Measurements from ENCODE around the gene DSTN.

Gene DSTN

DNA sequence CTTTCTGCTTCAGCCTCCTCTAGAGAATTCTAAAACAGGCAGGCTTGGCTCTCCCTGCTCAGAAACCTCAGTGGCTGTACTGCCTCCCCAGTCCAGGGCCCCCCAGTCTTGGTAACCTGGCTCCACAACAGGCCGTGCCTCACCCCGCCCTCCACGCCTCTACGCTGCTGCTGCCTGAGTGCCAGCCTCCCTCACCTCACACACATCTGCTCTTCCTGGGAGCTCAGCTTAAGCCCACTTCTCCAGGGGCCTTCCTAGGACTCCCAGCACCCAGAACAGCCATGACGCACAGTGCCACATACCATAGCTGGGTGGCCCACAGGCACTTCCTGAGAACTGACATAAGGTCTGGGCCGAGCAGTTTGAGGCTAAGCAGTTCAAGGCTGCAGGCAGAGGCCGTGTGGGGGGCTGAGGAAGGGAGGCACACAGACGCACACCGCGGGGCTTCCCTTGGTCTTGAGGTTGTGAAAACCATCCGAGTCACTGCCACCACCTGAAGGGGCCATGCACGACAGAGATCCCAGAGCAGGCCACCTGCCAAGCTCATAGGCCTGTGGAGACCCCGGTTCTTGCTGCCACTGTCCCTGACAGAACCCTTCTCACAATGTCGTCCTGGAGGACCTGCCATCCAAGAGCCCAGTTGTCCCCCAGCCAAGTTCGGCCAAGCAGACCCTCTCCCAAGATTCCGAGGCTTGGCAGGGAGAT lies 42.6 kb downstream of the DSTN start:
- Histone ChIP-seq H3K27ac (ENCODE audit: low read depth, low read length) (peak overlapping the region; percentile 2), H3K4me1 (ENCODE audit: control insufficient read depth, insufficient read depth, low read length) (no peaks in the 10 kb centered on the region), H3K36me3 (ENCODE audit: control insufficient read depth, insufficient read depth, low read length) (peaks cover 42% of the 10 kb centered on the region), H3K27me3 (ENCODE audit: control insufficient read depth, insufficient read depth, low read length) (no peaks in the 10 kb centered on the region), H3K9ac (ENCODE audit: low read depth, low read length) (no peak overlapping the region), H3K4me3 (ENCODE audit: low read depth, low read length) (no peak overlapping the region), H3K9me3 (ENCODE audit: control insufficient read depth, insufficient read depth, low read length) (no peaks in the 10 kb centered on the region)

GRCh38 chr20:17612992-17613327 lies 43.1 kb downstream of the DSTN start:
- no peaks in the 10 kb centered on the region for H3K27me3 ChIP-seq (ENCODE audit: control insufficient read depth, insufficient read depth, low read length)
- no peak overlapping the region for H3K4me3 ChIP-seq (ENCODE audit: low read depth, low read length)
- H3K36me3 ChIP-seq (ENCODE audit: control insufficient read depth, insufficient read depth, low read length) = peaks cover 40% of the 10 kb centered on the region
- H3K9ac ChIP-seq (ENCODE audit: low read depth, low read length) = no peak overlapping the region
- H3K27ac ChIP-seq (ENCODE audit: low read depth, low read length) = no peak overlapping the region
- H3K9me3 ChIP-seq (ENCODE audit: control insufficient read depth, insufficient read depth, low read length) = no peaks in the 10 kb centered on the region
- no peaks in the 10 kb centered on the region for H3K4me1 ChIP-seq (ENCODE audit: control insufficient read depth, insufficient read depth, low read length)

DNA sequence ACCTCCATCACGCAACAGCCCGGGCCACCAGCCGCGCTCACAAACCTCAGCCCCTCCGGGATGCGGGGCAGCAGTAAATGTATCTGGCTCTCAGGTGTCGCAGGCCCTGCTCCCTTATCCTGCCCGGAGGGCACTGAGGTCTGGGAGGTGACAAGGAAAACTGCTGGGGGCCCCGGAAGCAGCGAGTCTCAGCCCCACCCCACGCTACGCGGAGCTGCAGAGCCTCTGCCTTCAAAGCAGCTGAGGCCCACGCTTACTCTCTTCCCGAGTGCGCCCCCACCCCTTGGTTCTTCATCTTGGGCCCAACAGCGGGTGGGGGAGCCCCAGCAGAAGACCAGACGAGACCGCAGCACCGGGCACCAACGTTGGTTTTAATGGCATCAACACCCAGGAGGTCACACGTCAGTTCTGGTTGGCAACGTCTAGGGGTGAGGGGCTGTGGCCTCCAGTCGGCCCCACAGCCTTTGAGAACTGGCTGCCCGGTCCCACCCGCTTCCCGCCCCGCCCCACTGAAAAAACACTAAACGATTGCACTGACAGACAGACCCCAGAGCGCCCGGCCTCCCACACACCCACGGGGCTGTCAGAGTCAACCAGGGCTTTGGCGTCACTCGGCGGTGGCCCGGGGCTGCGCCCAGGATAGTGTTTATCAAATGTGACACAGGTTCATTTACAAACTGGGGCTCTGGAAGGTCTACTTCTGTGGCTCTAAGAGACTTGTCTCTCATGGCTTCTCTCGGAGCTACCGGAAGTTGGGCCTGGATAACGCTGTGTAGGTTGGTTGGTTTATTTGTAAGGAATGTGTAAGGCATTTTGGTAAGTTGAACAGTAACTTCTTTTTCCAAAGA lies 43.7 kb downstream of the DSTN start:
- no peak overlapping the region for H3K27ac ChIP-seq (ENCODE audit: low read depth, low read length)
- H3K4me3 ChIP-seq (ENCODE audit: low read depth, low read length) = no peak overlapping the region
- peaks cover 44% of the 10 kb centered on the region for H3K36me3 ChIP-seq (ENCODE audit: control insufficient read depth, insufficient read depth, low read length)
- H3K9me3 ChIP-seq (ENCODE audit: control insufficient read depth, insufficient read depth, low read length) = no peaks in the 10 kb centered on the region
- H3K9ac ChIP-seq (ENCODE audit: low read depth, low read length) = no peak overlapping the region
- no peaks in the 10 kb centered on the region for H3K4me1 ChIP-seq (ENCODE audit: control insufficient read depth, insufficient read depth, low read length)
- H3K27me3 ChIP-seq (ENCODE audit: control insufficient read depth, insufficient read depth, low read length) = no peaks in the 10 kb centered on the region

DNA sequence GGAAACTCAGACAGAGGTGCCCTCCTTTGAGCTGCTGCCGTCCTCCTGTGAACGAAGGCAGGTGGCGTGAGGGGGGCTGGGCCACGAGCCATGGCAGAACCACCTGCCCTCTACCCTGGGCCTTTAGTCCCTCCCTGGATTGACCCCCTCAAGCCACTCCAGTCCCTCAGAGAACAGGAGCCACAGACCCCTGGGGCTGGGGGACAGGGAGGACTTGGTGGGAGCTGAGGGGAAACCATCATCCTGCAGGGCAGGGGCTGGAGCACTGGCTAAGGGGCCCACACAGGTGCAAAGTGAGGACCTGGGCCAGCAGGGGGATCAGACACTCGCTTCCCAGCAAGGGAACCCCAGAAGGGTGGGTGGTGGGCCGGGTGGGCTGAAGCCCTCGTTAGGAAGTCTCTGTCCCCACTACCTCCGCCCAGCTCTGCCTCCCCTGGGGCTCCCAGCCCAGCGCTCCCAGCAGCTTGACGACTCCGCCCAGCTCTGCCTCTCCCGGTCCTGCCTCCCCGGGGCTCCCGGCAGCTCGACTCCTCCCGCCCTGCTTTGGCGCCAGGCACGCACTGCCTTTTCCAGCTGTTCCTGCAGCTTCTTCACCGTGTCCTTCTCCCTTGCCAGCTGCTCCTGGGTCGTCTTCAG lies 44.4 kb downstream of the DSTN start:
- Histone ChIP-seq H3K27ac (ENCODE audit: low read depth, low read length) (no peak overlapping the region), H3K9me3 (ENCODE audit: control insufficient read depth, insufficient read depth, low read length) (no peaks in the 10 kb centered on the region), H3K9ac (ENCODE audit: low read depth, low read length) (no peak overlapping the region), H3K4me1 (ENCODE audit: control insufficient read depth, insufficient read depth, low read length) (no peaks in the 10 kb centered on the region), H3K36me3 (ENCODE audit: control insufficient read depth, insufficient read depth, low read length) (peaks cover 51% of the 10 kb centered on the region), H3K4me3 (ENCODE audit: low read depth, low read length) (no peak overlapping the region), H3K27me3 (ENCODE audit: control insufficient read depth, insufficient read depth, low read length) (no peaks in the 10 kb centered on the region)

DNA sequence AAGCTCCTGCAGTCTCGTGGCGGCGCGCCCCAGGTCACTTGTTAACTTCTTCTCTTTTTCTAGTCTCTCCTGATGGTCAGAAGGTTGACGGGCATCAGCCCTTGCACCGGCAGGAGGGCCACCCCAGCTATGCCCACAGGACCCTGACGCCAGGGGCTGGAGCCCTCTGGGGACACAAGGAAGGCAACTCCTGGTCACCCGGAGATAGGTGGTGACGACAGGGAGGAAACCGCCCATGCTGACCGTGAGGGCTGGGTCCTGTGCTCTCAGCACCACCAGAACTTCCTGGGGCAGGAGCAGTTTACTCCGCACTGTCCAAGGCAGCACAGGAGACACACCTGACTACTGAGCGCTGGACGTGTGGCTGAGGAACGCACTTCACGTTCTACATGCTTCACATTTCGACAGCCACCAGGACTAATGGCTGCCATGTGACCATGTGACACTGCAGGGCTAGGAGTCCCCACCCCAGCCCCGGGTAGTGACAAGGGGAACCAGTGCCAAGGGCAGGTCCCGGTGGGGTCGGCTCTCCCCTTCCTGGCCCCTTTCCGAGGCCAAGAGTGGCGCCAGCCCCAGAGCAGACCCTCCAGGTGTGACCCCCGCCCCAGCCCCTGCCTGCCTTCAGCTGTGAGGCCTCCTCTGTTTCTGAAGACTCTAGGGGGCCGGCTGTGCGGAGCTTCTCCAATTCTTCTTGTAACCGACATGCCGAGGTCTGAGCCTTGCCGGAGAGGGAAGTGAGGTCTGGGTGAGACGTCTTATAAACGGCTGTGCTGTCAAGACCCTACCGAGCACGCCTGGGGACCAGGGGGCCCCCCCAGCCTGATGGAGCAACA lies 45.2 kb downstream of the DSTN start:
- no peak overlapping the region for H3K4me3 ChIP-seq (ENCODE audit: low read depth, low read length)
- no peaks in the 10 kb centered on the region for H3K9me3 ChIP-seq (ENCODE audit: control insufficient read depth, insufficient read depth, low read length)
- no peaks in the 10 kb centered on the region for H3K27me3 ChIP-seq (ENCODE audit: control insufficient read depth, insufficient read depth, low read length)
- no peaks in the 10 kb centered on the region for H3K4me1 ChIP-seq (ENCODE audit: control insufficient read depth, insufficient read depth, low read length)
- H3K36me3 ChIP-seq (ENCODE audit: control insufficient read depth, insufficient read depth, low read length) = peaks cover 59% of the 10 kb centered on the region
- no peak overlapping the region for H3K27ac ChIP-seq (ENCODE audit: low read depth, low read length)
- H3K9ac ChIP-seq (ENCODE audit: low read depth, low read length) = no peak overlapping the region

DNA sequence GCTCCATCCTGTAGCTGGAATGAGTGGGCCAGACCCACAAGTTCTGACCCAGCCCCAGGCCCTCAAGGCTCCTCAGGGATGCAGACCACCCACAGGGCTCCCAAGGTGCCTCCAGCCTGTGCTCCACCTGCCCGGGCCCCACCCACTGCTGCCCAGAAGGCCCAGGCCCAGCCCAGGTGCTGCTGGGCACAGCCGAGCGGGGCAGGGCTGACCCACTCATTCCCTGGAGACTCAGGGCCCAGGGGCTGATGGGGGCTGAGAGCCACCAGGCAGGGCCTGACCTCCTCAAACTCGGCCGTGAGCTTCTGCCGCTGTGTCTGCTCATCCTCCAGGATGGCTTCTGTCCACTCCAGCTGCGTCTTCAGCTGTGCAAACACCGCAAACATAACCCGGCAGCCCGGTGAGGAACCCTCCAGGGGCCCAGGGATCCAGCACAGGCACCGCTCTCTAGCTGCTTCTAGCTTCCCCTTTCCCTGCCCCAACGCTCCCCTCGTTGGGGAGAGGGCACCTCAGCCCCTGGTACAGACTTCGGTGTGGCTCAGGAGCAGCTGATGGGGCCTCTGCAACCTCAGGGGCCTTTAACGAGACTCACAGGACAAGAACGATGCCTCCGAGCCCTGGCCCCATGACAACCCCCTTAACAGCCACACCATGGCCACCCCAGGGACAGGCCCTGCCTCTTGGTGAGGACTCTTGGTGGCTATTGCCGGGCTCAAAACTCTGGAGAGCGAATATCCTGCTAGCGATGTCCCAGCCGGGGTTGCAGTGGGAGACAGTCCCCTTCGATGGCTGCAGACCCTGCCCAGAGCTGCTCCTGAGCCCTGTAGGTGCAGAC lies 46.0 kb downstream of the DSTN start:
- Histone ChIP-seq H3K9ac (ENCODE audit: low read depth, low read length) (no peak overlapping the region), H3K27ac (ENCODE audit: low read depth, low read length) (no peak overlapping the region), H3K27me3 (ENCODE audit: control insufficient read depth, insufficient read depth, low read length) (no peaks in the 10 kb centered on the region), H3K4me1 (ENCODE audit: control insufficient read depth, insufficient read depth, low read length) (no peaks in the 10 kb centered on the region), H3K4me3 (ENCODE audit: low read depth, low read length) (no peak overlapping the region), H3K36me3 (ENCODE audit: control insufficient read depth, insufficient read depth, low read length) (peaks cover 67% of the 10 kb centered on the region), H3K9me3 (ENCODE audit: control insufficient read depth, insufficient read depth, low read length) (no peaks in the 10 kb centered on the region)

GRCh38 chr20:17616480-17617211 lies 46.8 kb downstream of the DSTN start:
- H3K4me1 ChIP-seq (ENCODE audit: control insufficient read depth, insufficient read depth, low read length) = no peaks in the 10 kb centered on the region
- no peak overlapping the region for H3K27ac ChIP-seq (ENCODE audit: low read depth, low read length)
- H3K4me3 ChIP-seq (ENCODE audit: low read depth, low read length) = no peak overlapping the region
- H3K9ac ChIP-seq (ENCODE audit: low read depth, low read length) = no peak overlapping the region
- no peaks in the 10 kb centered on the region for H3K27me3 ChIP-seq (ENCODE audit: control insufficient read depth, insufficient read depth, low read length)
- H3K9me3 ChIP-seq (ENCODE audit: control insufficient read depth, insufficient read depth, low read length) = no peaks in the 10 kb centered on the region
- H3K36me3 ChIP-seq (ENCODE audit: control insufficient read depth, insufficient read depth, low read length) = peaks cover 75% of the 10 kb centered on the region

GRCh38 chr20:17617212-17617867 lies 47.5 kb downstream of the DSTN start:
- Histone ChIP-seq H3K4me3 (ENCODE audit: low read depth, low read length) (no peak overlapping the region), H3K27me3 (ENCODE audit: control insufficient read depth, insufficient read depth, low read length) (no peaks in the 10 kb centered on the region), H3K9ac (ENCODE audit: low read depth, low read length) (no peak overlapping the region), H3K9me3 (ENCODE audit: control insufficient read depth, insufficient read depth, low read length) (no peaks in the 10 kb centered on the region), H3K36me3 (ENCODE audit: control insufficient read depth, insufficient read depth, low read length) (peaks cover 82% of the 10 kb centered on the region), H3K4me1 (ENCODE audit: control insufficient read depth, insufficient read depth, low read length) (no peaks in the 10 kb centered on the region), H3K27ac (ENCODE audit: low read depth, low read length) (no peak overlapping the region)

DNA sequence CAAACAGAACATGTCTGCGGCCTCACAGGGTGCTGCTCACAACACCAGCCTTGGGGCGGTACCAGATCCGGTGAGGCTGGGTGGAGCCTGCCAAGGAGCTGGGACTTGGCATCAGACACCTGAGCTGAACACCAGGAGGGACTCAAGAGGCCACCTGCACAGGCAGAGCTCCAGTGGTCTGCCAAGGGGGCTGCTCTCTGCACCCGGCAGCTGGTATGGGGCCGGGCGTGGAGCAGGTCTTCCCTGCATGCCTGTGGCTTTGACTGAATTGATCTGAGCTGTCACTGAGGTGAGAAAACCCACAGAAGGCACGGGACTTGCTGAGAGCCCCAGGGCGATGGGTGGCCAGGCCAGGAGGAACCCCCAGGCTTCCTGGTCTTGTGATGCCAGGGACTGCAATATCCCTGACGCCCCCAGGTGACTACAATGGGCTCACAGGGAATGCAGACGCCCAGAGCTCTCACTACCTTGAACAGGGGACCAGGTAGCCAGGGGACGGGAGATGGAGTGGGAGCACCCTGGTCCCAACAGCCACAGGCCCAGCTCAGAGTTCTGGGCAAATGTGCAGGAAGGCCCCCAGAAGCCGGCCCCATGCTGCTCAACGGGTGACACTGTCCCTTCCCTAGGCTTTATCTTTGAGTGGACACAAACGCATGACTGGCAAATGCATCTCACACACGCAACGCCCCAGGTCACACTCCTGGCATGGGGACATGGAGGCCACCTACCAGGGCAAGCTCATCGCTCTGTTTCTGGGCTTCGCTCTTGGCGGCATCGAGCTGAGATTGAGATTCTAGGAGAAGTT lies 48.2 kb downstream of the DSTN start:
- H3K27ac ChIP-seq (ENCODE audit: low read depth, low read length) = no peak overlapping the region
- H3K4me1 ChIP-seq (ENCODE audit: control insufficient read depth, insufficient read depth, low read length) = no peaks in the 10 kb centered on the region
- H3K27me3 ChIP-seq (ENCODE audit: control insufficient read depth, insufficient read depth, low read length) = no peaks in the 10 kb centered on the region
- no peaks in the 10 kb centered on the region for H3K9me3 ChIP-seq (ENCODE audit: control insufficient read depth, insufficient read depth, low read length)
- peaks cover 89% of the 10 kb centered on the region for H3K36me3 ChIP-seq (ENCODE audit: control insufficient read depth, insufficient read depth, low read length)
- H3K4me3 ChIP-seq (ENCODE audit: low read depth, low read length) = no peak overlapping the region
- H3K9ac ChIP-seq (ENCODE audit: low read depth, low read length) = no peak overlapping the region

Measured in HUES48 (cell line).